ENCODE results near the gene NUBP2.
"Not testable (repeated sequence)": the region's sequence is repeated elsewhere in the genome, so short reads cannot be mapped to it uniquely, and the experiment has no call there.

NUBP2 gene

DNA sequence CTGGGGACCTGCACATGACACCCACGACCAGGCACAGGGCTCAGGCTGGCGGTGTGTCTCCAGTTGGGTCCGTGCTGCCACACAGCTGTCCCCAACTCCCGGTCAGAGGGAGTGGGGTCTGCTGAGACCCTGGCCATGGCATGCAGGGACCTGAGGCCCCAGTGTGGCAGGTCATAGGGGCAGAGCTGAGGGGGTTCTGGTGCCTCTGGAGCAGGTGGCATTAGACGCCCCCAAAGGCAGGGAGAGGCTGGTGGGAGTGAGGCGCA, 4.2 kb downstream of the NUBP2 start:
- DNase-seq = no peak

DNA sequence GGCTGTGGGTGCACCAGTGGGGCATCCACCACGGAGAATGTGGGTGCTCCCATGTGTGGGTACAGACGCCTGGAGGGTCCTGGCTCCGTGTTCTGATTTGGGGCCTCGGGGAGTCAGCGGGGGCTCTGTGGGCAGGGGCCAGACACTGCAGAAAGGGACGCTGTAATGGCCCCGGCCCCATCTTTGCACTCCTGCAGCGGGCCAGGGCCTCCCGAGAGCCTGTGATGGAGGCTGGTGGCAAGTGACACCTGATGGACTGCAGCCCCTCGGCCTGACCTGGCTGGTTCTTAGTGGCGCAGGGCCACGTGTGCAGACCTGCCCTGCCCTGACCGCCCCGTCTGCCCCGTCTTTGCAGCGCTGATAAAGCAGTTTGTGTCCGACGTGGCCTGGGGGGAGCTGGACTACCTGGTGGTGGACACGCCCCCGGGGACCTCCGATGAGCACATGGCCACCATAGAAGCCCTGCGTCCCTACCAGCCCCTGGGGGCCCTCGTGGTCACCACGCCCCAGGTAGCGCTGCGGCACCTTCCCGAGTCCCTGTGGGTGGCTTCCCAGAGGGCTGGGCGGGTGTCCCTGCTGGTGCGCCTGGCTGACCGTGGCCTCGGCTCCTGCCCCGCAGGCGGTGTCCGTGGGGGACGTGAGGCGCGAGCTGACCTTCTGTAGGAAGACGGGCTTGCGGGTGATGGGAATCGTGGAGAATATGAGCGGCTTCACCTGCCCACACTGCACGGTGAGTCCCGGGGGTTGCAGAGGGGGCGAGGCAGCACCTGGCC, 4.7 kb downstream of the NUBP2 start:
- DNase-seq = no peak

DNA sequence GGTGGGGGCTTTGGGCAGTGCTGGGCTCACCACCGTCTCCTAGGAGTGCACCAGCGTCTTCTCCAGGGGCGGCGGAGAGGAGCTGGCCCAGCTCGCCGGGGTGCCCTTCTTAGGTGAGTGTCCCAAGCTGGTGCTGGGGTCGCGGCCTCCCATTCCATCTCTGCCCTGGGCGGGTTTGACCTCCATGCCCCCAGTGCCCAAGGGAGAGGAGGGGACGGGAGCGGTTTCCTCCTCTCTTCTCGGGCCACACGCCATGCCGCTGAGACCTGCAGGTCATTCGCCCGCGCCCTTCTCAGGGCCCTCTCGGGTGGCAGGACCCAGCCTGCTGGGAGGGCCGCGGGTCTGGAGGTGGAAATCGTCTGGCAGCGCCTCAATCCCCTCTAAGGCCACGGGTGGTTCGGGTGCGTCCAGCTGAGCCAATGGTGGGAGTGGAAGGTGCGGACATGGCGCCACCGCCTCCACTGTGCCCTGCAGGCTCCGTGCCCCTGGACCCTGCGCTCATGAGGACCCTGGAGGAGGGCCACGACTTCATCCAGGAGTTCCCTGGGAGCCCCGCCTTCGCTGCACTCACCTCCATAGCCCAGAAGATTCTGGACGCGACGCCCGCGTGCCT, 5.4 kb downstream of the NUBP2 start:
- DNase-seq = no peak

DNA sequence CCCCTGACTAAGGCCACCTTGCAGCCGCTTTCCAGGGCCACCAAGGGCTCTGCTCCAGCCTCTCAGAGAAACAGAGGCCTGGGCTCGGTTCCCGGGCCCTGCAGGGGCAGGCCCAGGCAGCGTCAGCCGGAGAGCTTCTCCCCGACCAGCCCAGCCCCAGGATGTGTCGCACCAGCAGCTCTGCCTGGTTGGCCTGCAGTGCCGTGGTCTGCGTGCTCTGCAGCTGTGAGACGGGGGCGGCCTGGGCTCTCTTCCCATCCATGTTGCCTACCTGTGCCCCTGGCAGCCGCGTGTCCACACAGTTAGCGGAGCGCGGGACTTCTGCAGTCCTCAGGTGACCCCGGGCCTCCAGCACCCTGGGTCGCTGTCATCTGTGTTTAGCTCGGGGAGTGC, 5.9 kb downstream of the NUBP2 start:
- DNase-seq = no peak

DNA sequence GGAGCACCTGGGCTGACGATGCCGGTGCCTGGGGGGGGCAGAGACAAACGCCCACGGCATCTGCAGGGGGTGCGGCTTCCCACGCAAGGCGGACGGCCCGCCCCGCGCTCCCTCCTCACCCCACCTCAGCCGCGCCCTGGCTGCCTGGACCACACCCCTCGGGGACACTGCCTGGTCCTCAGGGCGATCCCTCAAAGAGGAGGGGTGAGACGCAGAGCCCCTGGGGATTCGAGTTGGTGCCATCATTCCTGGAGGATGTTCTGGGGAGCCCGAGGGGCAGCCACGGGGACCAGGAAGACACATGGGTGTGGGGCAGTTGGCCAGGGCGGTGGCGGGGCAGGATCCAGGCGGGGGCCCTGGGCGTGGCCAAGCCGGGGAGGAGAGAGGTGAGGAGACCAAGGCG, 6.9 kb downstream of the NUBP2 start:
- no peak for DNase-seq

DNA sequence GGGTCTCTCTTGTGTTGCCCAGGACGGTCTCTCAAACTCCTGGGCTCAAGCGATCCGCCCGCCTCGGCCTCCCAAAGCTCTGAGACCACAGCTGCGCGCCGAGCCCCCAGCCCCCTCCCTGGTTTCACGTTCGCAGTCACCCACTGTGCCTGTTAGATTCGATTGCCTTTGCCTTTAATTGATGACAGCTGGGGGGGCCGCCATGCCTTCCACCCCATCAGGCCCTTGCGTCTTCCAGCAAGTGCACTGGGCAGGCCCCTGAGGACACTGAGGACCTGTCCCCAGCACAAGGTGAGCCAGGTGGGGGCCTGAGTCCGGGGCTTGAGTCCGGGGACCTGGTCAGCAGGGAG, 7.5 kb downstream of the NUBP2 start:
- no peak for DNase-seq

DNA sequence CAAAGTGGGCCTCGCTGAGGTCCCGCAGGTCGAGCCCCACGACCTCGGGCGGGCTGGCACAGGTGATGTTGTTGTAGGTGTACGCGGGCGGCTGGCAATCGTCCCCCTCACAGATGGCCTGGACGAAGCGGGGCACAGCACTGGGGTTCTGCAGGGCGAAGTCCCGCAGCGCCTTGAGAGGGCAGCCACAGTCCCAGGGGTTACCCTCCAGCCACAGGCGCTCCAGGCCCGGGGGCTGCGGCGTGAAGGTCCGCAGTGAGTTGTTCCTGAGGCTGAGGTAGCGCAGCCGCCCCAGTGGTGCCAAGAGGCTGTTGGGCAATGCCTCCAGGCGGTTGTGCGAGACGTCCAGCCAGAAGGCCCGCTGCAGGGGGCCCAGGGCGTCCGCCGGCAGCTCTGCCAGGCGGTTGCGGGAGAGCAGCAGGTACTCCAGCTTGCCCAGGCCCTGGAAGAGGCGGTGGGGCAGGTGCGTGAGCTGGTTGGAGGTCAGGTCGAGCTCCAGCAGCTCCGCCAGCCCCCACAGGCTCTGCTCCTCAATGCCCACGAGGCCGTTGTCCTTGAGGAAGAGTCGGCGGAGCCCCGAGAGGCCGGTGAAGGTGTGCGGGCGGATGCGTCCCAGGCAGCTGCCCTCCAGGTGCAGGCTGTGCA, 8.0 kb downstream of the NUBP2 start:
- DNase-seq = no peak

DNA sequence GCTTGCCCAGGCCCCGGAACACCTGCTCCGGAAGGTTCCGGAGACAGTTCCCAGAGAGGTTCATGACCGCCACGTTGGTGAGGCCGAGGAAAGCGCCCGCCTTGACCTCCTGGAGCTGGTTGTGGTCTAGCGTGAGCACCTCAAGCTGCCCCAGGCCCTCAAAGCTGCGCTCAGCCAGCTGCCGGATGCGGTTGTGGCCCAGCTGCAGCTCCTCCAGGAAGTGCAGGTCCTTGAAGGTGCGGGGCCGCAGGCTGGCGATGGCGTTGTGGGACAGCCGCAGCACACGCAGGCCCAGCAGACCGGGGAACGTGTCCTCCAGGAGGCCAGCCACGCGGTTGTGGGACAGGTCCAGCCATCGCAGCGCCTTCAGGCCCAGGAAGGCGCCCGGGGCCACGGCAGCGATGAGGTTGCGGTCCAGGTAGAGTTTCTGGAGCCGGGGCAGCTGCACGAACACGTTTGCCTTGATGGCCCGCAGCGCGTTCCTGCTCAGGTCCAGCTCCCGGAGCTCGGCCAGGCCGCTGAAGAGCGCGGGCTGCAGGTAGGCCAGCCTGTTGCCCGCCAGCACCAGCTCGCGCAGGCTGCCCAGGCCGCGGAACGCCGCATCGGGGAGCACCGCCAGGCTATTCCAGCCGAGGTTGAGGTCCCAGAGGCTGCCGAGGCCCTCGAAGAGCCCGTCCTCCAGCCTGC, 8.6 kb downstream of the NUBP2 start:
- DNase-seq = no peak

DNA sequence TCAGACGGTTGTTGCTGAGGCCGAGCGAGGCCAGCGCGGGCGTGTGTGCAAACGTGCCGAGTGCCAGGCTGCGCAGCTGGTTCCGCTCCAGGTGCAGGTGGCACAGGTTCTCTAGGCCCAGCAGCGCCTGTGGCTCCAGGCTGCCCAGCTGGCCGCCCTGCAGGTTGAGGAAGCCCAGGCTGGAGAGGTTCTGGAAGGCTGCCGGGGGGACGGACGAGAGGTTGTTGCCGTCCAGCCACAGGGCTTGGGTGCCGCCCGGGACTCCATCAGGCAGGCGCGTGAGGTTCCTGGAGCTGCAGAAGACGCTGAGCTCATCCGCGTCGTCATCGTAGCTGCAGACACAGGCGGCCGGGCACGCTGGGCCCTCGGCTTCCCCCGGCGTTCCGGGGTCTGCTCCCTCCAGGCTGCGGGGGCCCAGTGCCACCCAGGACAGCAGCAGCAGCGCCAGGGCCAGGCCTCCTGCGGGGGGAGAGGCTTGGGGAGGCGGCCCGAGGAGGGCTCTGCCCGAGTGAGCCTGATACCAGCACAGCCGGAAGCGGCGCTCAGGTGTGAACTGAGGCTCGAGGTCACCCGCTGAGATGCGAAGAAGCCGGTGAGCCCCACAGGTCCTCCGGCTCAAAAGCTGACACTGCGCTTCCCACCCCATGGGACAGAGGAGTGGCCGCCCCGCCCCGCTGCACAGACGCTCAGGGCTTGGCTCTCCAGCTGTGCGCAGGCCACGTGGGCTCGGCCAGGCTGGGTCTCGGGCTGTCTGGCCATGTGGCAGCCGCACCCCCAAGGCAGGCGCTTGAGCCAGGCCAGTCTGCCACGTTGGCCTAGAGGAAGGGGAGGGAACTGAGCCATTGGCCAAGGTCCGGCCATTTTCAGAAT, 9.4 kb downstream of the NUBP2 start:
- DNase-seq = no peak

DNA sequence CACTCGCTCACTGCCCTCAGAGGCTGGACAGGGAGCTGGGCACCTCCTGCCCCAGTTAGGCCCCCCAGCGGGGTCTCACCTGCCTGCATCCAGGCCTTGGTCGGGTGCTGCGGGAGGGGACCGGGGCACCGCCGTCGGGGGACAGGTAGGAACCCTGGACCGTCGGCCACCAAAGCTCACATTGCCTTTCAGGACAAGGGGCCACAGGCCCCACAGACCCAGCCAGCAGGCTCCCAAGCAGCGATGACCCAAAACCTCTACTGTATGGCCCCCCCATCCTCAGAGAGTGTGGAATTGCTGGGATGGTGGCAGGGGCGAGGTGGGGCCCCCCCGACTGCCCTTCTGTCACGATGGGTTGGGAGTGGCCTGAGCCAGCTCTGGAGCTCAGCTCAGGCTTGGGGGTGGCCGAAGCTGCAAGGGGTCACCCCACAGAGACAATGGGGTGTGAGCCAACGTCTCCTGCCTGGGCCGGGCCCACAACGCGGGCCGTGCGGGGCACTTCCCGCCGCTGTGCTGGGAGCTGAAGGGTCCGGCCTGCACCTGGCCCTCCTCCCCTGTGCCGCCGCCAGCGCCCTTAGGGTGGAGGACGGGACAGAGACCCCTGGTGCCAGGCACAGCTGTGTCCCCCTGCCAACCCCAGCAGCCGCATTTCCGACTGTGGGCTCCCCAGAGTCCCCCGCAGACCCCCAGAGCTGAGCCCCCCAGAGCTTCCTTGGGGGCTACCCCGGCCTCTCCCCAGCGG, 10.2 kb downstream of the NUBP2 start:
- DNase-seq = no peak

DNA sequence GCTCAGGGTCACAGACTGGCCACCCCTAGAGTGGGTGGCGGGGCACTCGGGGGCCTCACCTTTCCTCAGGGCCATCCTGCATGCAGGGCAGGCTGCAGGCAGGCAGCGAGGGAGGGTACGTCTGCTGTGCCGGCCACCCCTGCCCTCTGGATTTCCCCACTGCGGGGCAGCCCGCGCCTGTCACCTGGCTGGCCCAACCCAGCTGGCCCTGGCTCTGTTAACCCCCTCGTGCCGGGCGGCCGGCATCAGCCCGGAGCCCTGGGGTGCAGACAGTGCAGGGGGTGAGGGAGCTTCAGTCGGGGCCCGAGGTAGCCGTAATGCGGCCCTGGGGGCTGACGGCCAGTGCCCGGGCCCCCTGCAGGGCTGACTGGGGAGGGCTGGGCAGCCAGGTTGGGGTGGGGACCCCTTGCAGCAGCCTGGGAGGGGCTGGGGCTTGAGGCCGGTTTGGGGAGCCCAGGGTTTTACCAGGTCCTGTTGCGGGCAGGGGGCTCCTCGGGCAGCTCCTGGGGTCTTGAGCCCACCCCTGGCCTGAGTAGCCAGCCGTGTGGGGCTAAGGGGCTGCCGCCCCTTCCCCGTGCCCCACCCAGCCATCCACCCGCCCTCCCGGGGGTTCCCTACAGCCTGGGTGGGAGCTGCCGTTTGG, 10.9 kb downstream of the NUBP2 start, which contains the start of gene IGFALS:
IGFALS (minus strand) TSS at position 128 of the 643 bp plus-strand sequence; CDS start at position 75, 53 bp downstream.
- no peak for DNase-seq

DNA sequence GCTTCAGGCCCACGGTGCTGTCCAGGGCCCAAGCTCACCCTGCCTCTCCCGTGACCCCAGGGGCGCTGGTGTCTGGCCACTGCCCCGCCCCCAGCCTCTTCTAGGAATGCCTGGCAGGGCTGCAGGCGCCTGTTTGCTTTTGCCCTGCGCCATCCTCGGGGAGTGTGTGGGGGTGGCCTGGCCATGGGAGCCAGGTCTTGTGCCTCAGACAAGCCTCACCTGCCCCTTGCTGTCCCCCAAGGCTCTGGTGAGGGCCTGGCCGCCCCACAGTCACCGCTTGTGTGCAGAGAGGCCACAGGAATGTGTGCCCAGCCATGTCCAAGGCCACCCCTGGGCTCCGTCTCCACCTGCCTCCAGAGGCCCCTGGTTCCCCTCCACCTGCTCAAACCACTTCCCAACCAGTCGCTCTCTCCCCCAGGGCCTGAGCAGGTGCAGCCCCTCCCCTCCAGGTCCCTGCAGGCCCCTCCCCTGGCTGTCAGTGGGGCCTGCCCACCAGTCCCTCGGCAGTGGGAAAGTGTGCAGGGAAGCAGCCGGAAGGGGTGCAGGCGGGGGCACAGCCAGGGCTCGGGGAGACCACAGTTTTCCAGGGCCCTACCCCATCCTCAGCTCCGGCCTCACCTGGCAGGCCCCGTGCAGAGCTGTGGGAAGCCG, 11.6 kb downstream of the NUBP2 start:
- DNase-seq = no peak

DNA sequence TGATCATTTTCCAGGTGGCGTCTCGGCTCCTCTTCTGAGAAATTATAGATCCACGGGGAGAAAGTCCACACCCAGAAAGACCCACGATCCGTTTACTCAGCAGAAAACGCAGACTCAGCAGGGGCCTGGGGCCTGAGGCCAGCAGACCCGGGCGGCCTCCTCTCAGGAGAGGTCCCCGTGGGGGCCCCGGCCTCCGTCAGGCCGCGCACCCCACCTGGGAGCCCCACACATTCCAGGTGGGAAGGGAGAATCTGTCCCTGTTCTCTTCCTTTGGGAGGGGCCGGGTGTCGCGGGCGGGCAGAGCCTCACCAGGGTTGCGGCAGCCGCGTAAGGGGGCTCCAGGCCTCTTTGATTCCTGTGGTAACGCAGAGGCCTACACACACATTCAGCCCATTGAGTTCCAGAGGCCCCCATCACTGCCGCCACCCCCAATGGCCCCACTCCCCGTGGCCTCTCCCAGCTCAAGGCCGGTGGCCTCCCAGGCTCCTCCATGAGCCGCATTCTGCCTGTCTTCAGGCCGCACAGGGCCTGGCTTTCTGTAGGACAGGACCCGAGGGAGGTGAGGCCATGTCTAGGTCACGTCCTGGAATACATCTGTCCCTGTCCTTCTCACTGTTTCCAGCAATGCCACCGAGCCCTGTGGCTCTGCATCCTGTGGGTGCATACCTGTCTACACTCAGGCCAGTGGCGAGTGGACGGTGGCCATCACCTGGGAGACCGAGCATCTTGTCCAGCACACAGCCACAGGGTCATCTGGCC, 12.3 kb downstream of the NUBP2 start:
- DNase-seq = no peak

DNA sequence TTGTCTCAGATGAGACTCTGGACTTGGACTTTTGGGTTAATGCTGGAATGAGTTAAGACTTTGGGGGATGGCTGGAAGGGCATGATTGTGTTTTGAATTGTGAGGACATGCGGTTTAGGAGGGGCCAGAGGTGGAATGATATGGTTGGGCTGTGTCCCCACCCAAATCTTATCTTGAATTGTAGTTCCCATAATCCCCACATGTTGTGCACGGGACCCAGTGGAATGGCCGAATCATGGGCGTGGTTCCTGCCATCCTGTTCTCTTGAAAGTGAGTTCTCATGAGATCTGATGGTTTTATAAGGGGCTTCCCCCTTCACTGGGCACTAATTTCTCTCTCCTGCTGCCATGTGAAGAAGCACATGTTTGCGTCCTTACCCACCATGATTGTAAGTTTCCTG, 16.5 kb downstream of the NUBP2 start:
- DNase-seq = not testable (repeated sequence)

DNA sequence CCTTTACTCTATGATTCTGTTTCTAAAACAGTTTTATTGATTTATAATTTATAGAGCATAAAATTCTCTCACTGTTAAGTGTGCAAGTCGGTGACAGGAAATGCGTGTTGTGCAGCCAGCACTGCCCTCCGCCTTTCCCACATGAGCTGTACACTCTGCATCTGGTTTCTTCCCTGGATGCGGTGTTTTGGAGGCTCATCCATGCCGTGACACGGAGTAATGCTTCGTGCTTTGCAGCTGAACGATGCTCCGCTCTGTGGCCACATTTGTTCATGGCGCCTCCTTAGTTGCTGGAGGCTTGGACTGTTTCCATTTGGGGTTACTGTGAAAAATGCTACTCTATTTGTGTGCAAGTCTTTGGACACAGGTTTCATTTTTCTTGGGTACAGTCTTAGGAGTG, 17.9 kb downstream of the NUBP2 start:
- DNase-seq = no peak

DNA sequence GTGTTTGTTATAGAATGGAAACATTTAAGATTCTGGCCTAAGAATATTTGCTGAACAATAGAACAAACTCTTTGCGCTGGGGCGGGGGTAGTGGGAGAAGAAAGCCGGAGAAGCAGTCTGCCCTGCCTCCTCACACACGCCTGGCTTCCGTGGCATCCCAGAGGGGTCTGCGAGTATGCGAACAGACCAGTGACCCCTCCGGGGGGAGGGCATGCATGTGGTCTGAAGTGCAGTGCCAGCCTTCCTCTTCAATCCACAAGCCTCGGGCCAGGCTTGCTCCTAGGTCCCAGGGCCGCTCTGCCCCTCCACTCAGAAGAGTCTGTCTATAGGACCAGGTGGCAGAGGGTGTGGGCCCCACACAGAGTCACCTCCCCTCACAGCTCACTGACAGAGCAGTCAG, 24.9 kb downstream of the NUBP2 start:
- no peak for DNase-seq

DNA sequence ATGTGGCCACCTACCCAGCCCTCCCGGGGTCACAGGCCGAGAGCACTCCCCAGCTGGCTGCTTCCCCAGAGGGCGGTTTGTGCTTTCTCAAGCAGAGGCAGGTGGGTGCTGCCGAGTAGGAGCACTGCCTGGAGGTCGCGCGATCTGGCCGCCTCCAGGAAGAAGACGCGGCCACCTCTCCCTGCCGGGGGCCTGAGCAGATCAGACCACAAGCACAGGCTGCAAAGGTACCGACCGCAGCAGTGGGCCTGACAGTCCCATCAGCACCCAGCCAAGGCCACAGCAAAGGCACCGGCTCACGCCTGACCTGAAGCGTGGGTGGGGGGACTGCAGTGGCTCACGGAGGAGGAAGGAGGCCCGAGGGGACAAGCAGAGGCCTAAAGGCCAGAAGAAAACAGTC, 25.9 kb downstream of the NUBP2 start:
- DNase-seq = no peak

DNA sequence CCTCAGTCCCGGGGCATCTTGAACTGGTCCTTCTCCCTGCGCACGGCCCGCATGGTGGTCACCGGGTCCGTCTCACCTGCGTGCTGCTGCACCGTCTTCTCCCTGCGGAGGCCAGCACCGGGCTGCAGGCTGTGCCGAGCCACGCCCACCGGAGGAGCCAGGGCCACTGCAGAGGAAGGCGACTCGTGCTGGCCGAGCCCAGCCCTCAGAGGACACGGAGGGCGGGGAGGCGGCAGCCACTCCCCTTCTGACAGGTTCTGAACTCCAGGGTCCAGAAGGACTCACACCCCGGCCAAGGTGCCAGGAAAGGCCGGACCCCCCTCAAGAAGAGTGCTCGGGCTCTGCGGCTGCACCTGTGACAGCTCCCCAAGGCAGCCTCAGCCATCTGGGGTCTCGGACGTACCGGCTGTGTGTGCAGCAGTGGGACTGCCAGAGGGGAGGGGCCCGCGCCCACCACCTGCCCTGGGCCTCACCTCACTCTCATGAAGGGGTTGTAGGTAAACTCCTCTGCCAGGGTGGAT, 26.6 kb downstream of the NUBP2 start:
- DNase-seq = no peak

DNA sequence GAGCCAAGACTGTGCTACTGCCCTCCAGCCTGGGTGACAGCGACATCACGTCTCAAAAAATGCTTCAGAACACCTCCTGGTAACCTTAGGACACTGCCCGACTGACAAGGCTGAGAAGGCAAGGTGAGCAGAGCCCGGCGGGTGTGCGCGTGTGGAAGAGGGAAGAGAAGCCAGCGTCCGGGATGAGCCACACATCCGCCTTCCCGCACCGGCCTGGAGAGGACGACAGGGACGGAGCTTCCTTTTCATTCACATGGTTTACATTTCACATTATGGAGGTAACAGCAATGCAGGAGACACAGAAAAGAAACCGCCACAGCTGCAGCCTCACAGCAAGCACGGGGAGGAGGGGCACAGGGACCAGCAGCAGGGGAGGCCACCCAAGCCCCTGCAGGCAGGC, 27.3 kb downstream of the NUBP2 start:
- DNase-seq = no peak

DNA sequence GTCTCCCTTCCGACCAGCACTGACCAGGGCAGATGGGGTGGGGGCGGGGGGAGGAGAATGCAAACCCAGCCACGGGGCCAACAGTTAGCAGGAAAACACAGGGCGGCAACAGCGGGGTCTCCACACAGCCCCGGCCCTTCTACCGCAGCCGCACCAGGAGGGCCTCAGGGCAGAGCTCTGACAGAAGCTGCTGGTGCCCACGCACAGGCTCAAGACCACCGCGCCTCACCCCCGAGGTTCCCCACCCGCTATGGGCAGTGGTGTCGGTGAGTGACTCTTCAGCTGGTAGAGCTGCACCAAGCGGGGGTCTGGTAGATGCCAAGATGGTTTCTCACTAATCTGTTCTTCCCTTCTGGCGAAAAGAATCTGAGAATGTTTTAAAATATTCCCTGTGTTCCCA, 27.8 kb downstream of the NUBP2 start:
- DNase-seq = no peak

All from NCI-H524 (cell line).